Measurements from ENCODE around the gene GPATCH8. TPM values are rescaled to one million over a fixed set of nuclear protein-coding genes. Genes with fewer than 3 reads are reported as not detected.

The GPATCH8 gene
- 10 to 100 TPM; 33.8 to 49.3 (median 39.1) TPM for total RNA-seq

- TF ChIP-seq, protein P1, sequence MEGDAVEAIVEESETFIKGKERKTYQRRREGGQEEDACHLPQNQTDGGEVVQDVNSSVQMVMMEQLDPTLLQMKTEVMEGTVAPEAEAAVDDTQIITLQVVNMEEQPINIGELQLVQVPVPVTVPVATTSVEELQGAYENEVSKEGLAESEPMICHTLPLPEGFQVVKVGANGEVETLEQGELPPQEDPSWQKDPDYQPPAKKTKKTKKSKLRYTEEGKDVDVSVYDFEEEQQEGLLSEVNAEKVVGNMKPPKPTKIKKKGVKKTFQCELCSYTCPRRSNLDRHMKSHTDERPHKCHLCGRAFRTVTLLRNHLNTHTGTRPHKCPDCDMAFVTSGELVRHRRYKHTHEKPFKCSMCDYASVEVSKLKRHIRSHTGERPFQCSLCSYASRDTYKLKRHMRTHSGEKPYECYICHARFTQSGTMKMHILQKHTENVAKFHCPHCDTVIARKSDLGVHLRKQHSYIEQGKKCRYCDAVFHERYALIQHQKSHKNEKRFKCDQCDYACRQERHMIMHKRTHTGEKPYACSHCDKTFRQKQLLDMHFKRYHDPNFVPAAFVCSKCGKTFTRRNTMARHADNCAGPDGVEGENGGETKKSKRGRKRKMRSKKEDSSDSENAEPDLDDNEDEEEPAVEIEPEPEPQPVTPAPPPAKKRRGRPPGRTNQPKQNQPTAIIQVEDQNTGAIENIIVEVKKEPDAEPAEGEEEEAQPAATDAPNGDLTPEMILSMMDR (IDR thresholded peaks at IDR 0.05; ENCODE audit: low read depth), result no peak
Observed at GRCh38 chr17:44503147-44504029, at the start of gene GPATCH8. Gene GPATCH8, minus strand, starts transcription at chr17:44503406. Its CDS starts 36 bp downstream, at chr17:44503370.

DNA sequence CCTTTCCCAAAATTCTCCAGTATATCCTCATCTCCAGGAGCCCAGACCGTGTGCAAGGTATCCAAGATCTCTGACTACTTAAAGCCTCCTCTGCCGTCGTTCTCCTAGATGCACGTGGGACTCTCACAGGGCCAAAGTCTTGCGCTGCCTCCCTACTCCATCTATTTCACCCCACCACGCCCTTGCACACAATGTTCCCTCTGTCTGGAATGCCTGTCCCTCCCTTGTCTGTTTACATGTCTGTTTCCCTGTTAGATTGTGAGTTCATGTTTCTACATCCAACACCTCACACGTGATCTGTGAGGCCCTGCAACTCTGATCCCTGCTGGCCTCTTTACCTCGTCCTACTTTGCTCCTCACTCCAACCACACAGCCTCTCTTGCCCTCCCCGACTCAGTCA lies 49.2 kb upstream of the GPATCH8 start:
- TF ChIP-seq, protein P1 (IDR thresholded peaks at IDR 0.05; ENCODE audit: low read depth), result no peak

- TF ChIP-seq, protein P1 (IDR thresholded peaks at IDR 0.05; ENCODE audit: low read depth), result no peak
Observed at GRCh38 chr17:44549686-44550085, 46.5 kb upstream of the GPATCH8 start.

- TF ChIP-seq, protein P1 (IDR thresholded peaks at IDR 0.05; ENCODE audit: low read depth), result no peak
Observed at GRCh38 chr17:44548376-44549230, 45.4 kb upstream of the GPATCH8 start.

GRCh38 chr17:44547625-44548267 lies 44.5 kb upstream of the GPATCH8 start:
- TF ChIP-seq, protein P1 (IDR thresholded peaks at IDR 0.05; ENCODE audit: low read depth), result no peak

GRCh38 chr17:44546671-44547606 lies 43.7 kb upstream of the GPATCH8 start:
- TF ChIP-seq, protein P1 (IDR thresholded peaks at IDR 0.05; ENCODE audit: low read depth), result no peak
